HG02973 (cell line): ENCODE measurements around the gene CDH23.

Experiments
- ATAC-seq: cut with Tn5 transposase; IDR thresholded peaks from one replicate; pipeline ENCODE4 v1.9.1; 2021; ENCODE audit warnings: moderate library complexity; ENCODE audit not compliant: unreplicated experiment

The CDH23 gene

DNA sequence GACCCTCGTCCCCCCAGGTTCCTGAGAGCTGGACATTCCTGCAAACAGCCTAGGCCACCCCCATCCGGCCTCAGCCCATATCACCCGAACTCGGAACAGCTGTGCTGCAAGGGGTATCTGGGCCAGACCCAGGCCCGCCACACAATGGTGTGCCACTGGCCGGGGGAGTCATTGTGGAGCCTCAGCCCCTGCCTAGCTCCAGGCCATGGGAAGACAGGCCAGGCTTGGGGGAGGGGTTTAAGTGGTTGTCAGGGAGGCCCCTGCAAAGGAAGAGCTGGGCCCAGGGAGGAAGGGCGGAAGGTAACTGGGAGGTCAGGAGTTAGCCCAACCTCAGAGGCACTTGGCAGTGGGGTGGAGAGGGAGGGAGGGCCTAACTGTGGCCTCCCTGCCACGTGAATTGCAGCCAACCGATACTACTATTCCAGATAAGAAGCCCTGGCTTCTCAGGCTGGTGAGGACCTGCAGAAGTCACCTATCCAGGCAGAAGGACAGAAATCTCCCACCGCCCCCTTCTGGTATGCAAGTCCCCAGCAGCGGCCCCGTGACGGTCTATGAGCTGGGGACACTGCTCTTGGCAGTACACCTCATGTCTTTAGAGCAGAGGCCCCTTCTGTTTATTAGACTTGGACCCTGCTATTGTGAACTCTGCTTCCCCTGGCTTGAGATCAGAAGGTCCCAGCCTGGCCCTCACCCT is 349.8 kb downstream of the CDH23 start:
- ATAC-seq: no peak

DNA sequence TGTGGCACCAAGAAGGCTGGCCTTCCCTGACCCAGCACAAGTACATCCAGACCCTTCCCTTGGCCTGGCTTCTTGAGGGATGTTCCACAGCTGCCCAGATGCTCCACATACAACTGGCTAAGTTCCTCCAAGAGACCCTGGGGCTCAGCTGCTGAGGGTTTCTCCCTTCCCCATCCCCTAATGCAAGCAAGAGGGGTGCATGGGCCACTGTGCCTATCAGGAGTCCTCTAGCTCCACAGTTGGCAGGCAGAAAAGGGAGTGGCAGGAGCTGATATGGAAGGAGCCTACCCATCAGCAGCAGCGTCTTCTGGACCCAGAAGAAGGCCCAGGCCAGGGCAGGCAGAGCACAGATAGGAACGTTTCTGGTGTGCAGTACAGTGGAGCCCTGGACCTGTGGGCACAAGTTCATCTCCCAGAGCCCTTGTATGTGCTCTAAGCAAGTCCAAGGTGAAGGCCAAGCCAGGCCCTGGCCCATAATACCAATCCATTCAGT is 350.4 kb downstream of the CDH23 start:
- ATAC-seq: no peak

DNA sequence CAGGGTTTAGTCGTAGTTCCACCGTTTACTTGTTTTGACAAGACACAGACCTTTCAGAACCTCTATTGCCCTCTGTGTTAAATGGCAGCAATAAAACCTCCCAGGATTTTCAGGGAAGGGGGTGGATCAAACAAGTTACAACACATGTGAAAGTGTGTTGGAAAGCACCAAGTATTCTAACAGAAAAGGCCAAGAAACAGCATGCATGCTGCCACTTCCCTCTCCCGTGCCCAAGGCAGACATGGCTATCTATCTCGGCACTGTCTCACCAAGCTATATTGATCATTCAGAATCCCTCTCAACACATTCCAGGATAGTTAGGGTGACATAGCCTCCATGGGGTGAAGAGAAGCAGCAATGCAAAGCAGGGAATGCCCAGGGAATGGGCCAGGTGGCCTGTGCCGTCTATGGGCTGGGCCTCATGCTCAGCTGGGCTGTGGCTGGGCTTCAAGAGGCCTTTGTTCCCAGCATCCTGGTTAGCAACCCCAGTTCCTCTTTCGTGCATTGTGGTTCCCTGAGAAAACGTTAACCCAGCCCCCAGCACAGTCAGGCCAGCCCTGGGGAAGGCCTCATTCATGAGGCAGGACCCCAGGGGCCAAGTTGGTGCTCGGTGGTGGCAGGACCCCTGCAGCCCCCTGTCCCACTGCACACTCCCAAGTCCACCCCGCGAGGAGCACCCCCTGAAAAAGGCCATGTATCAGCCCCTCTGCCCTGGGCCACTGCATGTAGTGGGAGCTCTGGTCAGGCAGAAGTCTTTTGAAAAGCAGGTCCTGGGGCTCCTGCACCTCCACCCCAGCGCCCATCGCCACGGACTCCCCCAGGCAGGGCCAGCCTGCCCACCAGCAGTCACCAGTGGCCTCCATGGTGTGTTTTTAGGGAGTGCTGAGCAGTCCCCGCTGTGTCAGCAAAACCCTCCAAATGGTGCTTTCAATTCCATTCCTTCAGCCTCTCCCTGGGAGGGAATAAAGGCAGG is 351.1 kb downstream of the CDH23 start:
- no peak for ATAC-seq

GRCh38 chr10:71748671-71749191 is 352.0 kb downstream of the CDH23 start:
- no peak for ATAC-seq

DNA sequence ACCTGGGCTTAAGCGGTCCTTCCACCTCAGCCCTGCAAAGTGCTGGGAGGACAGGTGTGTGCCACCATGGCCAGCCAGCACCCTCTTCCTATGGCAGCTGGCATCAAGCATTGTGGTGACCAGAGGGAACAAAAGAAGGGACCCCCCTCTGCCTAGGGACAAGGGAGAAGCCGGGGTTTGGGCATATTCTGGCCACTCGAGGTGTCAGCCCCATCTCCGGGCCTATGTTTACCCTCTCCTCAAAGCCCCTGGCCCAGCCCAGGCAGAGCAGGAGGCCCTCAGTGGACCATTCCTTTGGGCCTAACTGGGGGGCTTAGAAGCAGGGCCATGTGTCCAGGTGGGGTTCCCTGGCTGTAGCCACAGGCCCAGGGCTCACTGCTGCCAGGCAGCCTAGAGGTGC is 352.7 kb downstream of the CDH23 start:
- no peak for ATAC-seq

- no peak for ATAC-seq
Measured at GRCh38 chr10:71750124-71750841, 353.6 kb downstream of the CDH23 start.

GRCh38 chr10:71750986-71751385 is 354.3 kb downstream of the CDH23 start:
- no peak for ATAC-seq

DNA sequence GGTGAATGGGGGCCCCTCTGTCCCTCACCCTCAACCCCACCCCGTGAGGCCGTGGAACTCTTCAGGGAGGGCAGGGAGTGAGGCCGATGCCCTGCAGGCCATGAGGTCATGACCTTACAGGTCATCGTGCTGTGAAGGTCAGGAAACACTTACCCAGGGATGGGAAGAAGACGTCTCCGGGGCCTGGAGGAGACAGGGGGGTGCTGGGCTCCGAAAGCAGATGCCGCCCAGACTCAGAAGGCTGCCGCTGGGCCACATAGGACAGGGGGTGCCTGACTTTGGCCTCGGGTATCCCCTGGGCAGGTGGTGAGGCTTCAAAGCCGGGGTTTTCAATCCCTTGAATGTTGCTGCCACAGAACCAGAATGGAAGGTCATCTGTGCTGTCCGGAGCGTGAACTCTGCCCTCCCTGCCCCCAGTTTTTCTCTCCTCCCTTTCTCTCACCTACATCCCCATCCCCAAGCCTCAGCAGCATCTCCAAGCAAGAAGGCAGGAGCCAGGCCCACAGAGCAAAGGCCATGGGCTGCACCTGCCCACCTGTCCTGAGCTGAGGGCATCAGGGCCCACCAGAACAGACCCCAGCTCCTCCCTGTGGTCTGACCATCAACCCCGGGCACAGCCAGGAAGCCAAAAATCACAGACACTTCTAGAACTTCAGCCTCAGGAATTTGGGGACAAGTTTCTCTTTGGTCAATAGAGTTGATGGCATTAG is 354.9 kb downstream of the CDH23 start:
- no peak for ATAC-seq

- no peak for ATAC-seq
Measured at GRCh38 chr10:71752391-71753090, 355.8 kb downstream of the CDH23 start.

DNA sequence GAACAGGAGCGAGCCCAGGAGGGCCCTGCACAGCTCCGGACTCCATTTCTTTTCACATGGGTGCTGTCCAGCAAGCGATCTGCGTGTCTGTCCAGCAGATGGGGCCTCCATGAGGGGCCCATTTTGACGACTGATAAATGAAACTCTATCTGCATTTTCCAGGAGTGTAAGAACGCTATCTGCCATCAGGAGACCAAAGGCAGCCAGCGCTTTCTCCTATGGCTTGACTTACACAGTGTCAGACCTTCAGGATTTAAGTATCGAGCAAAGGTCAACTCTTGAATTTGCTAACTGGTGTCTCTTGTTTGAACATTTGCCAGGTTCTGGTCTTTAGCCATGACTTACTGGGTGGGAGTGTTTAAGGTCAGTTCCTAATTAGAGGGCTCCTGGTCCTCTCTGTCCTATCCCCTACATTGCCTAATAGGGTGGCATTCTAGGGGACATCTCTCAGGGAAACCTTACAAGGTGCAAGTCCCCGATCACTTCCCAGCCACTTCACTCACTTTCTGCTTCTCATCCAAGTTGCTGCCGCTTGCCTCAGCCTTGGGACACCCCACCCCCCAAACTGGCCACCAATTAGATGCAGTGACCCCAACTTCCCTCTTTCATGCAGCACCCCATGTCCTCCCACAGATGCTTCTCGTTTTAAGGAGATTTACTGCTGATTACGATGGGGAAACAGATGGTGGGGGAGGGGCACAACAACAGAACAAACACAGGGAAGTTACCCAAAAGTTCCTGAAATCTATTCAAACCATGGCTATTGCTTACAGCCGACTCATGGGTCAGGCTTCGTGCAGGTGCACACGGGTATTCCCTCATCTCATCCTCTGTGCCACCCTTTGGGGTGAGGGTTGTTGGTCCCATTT is 356.6 kb downstream of the CDH23 start:
- ATAC-seq: no peak

GRCh38 chr10:71753960-71754505 is 357.3 kb downstream of the CDH23 start:
- ATAC-seq: no peak

DNA sequence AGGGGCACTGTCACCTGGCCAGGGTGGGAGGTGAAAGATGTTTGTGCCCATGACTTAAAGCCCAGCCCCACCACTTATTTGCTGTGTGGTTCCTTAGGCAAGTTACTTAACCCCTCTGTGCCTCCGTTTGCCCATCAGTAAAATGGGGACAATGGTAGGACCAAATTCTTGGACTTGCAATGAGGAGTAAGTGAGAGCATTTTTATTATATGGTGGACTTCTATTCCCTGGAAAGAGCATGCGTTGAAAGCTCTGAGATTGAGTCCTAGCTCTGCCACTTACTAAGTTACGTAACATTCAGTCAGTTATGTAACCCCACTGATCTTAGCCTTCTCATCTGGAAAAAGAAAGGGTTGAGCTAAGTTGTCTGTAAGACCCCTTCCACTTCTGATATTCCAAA is 357.8 kb downstream of the CDH23 start:
- no peak for ATAC-seq

DNA sequence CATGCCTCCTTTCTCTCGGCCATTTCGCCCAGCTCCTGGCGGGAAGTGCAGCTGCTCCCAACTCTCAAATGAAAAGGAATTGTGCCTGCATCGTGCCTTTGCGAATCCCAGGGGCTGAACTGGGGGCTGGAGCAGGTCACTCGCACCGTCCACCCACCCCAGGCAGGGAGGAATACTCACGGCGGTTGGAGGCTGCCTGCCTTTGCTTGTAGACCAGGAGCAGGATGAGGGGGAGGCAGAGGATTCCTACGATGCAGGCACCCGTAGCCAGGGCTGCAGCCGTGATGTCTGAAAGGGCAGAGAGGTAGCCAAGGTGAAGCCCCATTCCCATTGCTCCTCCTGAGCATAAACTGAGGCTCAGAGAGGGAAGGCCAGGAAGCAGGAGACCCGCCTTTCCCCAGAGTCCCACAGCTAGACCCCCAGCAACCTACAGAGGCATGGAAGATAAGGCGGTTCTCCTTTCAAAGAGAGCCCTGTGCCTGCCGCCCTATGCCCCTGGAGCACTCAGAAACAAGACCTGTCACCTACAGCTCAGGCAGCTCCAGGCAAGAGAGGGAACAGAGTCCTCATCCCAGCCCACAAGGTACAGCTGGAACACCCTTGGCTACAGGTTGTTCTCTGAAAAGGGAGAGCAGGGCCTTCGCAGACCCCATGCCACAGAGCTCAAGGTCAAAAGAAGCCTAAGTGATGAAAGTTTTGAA is 358.6 kb downstream of the CDH23 start:
- ATAC-seq: no peak

GRCh38 chr10:71756311-71757191 is 359.8 kb downstream of the CDH23 start:
- no peak for ATAC-seq

- no peak for ATAC-seq
Measured at GRCh38 chr10:71757399-71757922, 360.7 kb downstream of the CDH23 start.

DNA sequence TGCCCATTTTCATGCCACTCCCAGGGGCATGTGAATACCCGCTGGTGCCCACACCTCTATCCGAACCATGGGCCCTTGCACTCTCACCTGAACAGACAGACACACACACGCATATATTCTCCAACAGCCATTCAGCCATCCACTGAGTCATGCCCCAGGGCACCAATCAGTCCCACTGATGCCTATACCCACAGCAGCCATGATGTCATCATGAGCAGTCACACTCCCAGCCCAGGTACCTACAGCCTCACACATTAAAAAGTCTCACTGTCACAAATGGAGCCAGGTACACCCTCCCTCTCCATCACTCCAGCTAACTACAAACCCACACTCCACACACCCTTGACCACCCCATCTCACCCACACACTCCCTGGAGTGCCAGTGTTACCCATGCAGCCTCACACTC is 364.4 kb downstream of the CDH23 start:
- ATAC-seq: no peak
